HG02885 (cell line): ENCODE measurements around the gene PROX1.

Experiments used
- ATAC-seq: cut with Tn5 transposase; IDR thresholded peaks from one replicate; pipeline ENCODE4 v1.9.1; 2021; ENCODE audit warnings: mild to moderate bottlenecking; ENCODE audit not compliant: unreplicated experiment, poor library complexity

Gene PROX1

GRCh38 chr1:213987927-213988506 lies at the start of gene PROX1:
Gene PROX1, plus strand, starts transcription at chr1:213987973. Its CDS starts 8,563 bp downstream, at chr1:213996536.
- ATAC-seq: peak; percentile 28

GRCh38 chr1:213938776-213939175 lies 49.0 kb upstream of the PROX1 start:
- ATAC-seq: no peak

- ATAC-seq: no peak
These were observed 47.9 kb upstream of the PROX1 start for GRCh38 chr1:213939888-213940287.

GRCh38 chr1:213940947-213941346 lies 46.8 kb upstream of the PROX1 start:
- ATAC-seq: no peak

- ATAC-seq: no peak
These were observed 45.7 kb upstream of the PROX1 start for GRCh38 chr1:213942061-213942460.

GRCh38 chr1:213947200-213947801 lies 40.5 kb upstream of the PROX1 start:
- no peak for ATAC-seq

- ATAC-seq: no peak
These were observed 35.9 kb upstream of the PROX1 start for GRCh38 chr1:213951876-213952275.

GRCh38 chr1:213953806-213954205 lies 34.0 kb upstream of the PROX1 start:
- ATAC-seq: no peak

GRCh38 chr1:213956295-213956770 lies 31.4 kb upstream of the PROX1 start:
- ATAC-seq: no peak

GRCh38 chr1:213958346-213958745 lies 29.4 kb upstream of the PROX1 start:
- ATAC-seq: no peak

- no peak for ATAC-seq
These were observed 26.8 kb upstream of the PROX1 start for GRCh38 chr1:213960963-213961362.

- ATAC-seq: no peak
These were observed 25.3 kb upstream of the PROX1 start for GRCh38 chr1:213962508-213962907.

GRCh38 chr1:213966122-213966521 lies 21.7 kb upstream of the PROX1 start:
- no peak for ATAC-seq

- no peak for ATAC-seq
These were observed 19.5 kb upstream of the PROX1 start for GRCh38 chr1:213968146-213968825.

GRCh38 chr1:213969958-213970555 lies 17.7 kb upstream of the PROX1 start:
- no peak for ATAC-seq

- no peak for ATAC-seq
These were observed 15.6 kb upstream of the PROX1 start for GRCh38 chr1:213972141-213972540.

- no peak for ATAC-seq
These were observed 14.6 kb upstream of the PROX1 start for GRCh38 chr1:213973129-213973528.

GRCh38 chr1:213976665-213977485 lies 10.9 kb upstream of the PROX1 start:
- ATAC-seq: no peak

- ATAC-seq: no peak
These were observed 10.3 kb upstream of the PROX1 start for GRCh38 chr1:213977486-213977842.

- no peak for ATAC-seq
These were observed 9.9 kb upstream of the PROX1 start for GRCh38 chr1:213977909-213978308.
